HG03354 (cell line): ENCODE data around the gene PPP1R10.
A peak's percentile ranks its signal among the peaks of the same experiment; 100 is the strongest.
"Not testable (repeated sequence)": the region's sequence is repeated elsewhere in the genome, so short reads cannot be mapped to it uniquely, and the experiment has no call there.

Experiments used
- ATAC-seq: cut with Tn5 transposase; IDR thresholded peaks from one replicate; pipeline ENCODE4 v1.9.1; 2021; ENCODE audit warnings: mild to moderate bottlenecking; ENCODE audit not compliant: unreplicated experiment, poor library complexity, severe bottlenecking

Gene PPP1R10

GRCh38 chr6:30616811-30617564, at the start of gene PPP1R10:
Gene PPP1R10, minus strand, starts transcription at chr6:30617243. Its CDS starts 7,299 bp downstream, at chr6:30609944.
- peak; percentile 81 for ATAC-seq

- ATAC-seq: not testable (repeated sequence)
Measured at GRCh38 chr6:30666300-30666699, 49.3 kb upstream of the PPP1R10 start.

- ATAC-seq: no peak
Measured at GRCh38 chr6:30664994-30665767, 48.1 kb upstream of the PPP1R10 start.

- not testable (repeated sequence) for ATAC-seq
Measured at GRCh38 chr6:30657922-30658321, 40.9 kb upstream of the PPP1R10 start.

- ATAC-seq: no peak
Measured at GRCh38 chr6:30657454-30657853, 40.4 kb upstream of the PPP1R10 start.

- no peak for ATAC-seq
Measured at GRCh38 chr6:30656513-30656912, 39.5 kb upstream of the PPP1R10 start.

- no peak for ATAC-seq
Measured at GRCh38 chr6:30655743-30656094, 38.7 kb upstream of the PPP1R10 start.

- no peak for ATAC-seq
Measured at GRCh38 chr6:30654798-30655742, 38.0 kb upstream of the PPP1R10 start.

GRCh38 chr6:30651143-30651542, 34.1 kb upstream of the PPP1R10 start:
- ATAC-seq: no peak

GRCh38 chr6:30647242-30648116, 30.4 kb upstream of the PPP1R10 start:
- ATAC-seq: peak; percentile 69

GRCh38 chr6:30646450-30647241, 29.6 kb upstream of the PPP1R10 start, which contains the start of gene C6orf136:
Gene C6orf136, plus strand, starts transcription at chr6:30647133. Its CDS starts 99 bp downstream, at chr6:30647232.
- peak; percentile 70 for ATAC-seq

- no peak for ATAC-seq
Measured at GRCh38 chr6:30645989-30646388, 28.9 kb upstream of the PPP1R10 start.

- no peak for ATAC-seq
Measured at GRCh38 chr6:30644769-30645168, 27.7 kb upstream of the PPP1R10 start.

- ATAC-seq: no peak
Measured at GRCh38 chr6:30643656-30644055, 26.6 kb upstream of the PPP1R10 start.

GRCh38 chr6:30641048-30641447, 24.0 kb upstream of the PPP1R10 start:
- no peak for ATAC-seq

GRCh38 chr6:30640481-30640880, 23.4 kb upstream of the PPP1R10 start:
- ATAC-seq: no peak

- no peak for ATAC-seq
Measured at GRCh38 chr6:30635834-30636233, 18.8 kb upstream of the PPP1R10 start.
